ENCODE data around the gene C21orf91.

The C21orf91 gene

GRCh38 chr21:17796503-17796902 is 22.7 kb downstream of the C21orf91 start:
- DNase-seq: no peak

DNA sequence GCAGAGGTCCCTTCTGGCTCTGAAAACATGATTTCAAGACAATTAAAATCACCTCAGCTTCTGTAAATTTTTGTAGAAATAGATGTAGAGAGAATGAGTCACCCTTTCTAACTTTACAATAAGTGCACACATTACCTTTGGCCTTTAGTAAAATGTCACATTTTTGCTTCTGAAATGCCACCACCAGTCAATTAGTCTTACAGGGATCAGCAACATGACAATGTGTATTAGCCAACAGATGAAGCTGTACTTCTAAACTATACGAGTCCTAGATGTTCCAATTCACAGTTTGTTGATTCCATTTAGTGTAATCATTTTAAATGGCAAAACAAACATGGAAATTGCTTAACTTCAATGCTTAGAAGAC is 23.1 kb downstream of the C21orf91 start:
- no peak for DNase-seq

- DNase-seq: no peak
Measured at GRCh38 chr21:17795146-17796036, 23.8 kb downstream of the C21orf91 start.

DNA sequence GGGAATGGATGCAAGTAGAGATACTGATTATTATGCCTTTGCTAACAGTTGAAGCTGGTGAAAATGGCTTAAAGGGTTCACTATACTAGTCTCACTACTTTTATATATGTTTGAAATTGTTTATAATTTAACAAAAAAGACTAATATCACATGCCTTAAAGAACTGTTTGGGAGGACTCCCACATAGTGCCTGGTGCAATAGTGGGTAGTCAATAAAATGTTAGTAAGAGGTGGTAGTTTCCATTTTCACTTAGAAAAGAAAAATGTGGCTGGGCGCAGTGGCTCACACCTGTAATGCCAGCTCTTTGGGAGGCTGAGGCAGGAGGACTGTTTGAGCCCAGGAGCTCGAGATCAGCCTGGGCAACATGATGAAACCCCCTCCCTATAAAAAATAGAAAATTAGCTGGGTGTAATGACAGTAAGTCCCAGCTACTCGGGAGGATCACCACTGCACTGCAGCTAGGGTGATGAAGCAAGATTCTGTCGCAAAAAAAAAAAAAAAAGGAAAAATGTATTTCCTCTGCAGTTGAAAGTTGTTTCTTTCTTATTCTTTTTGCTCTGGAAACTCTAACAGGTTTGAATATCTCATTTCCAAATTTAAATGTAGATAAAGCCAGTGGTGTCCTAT is 24.5 kb downstream of the C21orf91 start:
- DNase-seq: no peak

DNA sequence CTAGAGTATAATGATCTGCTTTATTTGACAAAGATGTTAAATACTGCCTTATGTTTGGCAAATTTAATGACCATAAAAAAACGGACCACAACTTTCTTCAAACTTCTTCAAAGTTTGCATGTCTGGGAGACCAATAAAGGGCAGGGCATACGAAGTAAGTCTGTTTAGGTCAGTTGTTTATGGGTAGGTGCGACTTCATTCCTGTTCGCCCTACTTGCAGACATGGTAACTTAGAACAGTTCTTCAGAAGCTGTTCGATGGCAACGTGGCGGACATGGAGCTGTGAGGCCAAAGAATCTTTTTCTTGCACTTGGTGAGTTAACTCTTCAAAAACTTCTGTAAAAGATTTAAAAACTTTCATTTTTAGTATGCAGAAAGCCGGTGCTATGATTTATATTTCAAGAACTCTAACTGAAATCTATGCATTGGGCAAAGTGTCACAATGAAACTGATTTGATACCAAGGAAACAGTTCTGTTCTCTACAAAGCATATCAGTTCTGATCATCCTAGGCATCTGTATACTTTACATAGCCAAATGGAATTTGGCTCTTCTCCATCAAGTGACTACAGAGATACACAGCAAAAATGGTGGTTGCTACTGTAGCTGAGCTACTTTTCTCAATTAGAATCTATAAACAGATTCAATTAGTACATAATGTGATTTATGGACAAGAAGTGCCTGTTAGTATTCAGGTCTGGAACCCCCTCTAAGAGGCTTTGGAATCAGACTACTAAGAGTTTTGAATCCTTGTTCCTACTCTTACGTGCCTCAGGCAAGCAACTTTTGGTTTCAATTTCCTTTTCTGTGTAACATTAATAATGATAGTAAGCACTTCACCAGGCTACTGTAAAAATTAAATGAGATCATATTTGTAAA is 25.7 kb downstream of the C21orf91 start:
- no peak for DNase-seq

DNA sequence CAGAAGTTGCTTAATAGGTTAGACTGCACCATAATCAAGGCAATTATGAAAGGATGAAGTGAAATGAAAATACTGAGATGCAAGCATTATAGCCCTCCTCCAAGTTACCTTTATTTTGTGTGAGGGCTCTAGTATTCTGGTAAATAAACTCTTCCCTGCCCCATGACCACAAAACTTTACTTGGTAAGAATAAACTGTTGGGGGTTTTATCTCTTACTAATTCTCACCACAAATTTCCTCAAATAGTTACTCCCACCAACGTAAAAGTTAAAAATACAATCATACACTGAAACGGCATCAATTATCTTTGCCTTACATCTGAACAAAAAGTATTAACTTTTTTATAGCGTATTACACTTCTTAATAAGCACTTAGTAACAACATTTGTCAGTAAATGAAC is 29.5 kb downstream of the C21orf91 start:
- DNase-seq: no peak

DNA sequence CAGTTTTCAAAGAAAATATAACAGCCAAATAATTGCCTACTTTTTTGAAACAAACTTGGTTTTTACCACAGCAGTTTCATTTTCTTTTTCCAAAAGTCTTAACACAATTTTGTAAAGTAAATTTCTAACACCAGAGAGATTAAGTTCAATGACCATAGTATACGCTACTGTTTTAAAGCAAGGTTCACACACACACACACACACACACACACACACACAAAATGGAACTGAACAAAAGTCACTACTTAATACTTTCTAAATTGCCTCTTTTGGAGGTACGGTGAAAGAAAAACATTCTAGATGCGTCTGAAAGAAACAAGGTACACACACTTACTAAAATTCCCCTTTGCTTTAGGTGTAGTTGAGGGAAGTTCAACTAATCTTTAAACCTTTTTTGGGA is 30.1 kb downstream of the C21orf91 start:
- no peak for DNase-seq

DNA sequence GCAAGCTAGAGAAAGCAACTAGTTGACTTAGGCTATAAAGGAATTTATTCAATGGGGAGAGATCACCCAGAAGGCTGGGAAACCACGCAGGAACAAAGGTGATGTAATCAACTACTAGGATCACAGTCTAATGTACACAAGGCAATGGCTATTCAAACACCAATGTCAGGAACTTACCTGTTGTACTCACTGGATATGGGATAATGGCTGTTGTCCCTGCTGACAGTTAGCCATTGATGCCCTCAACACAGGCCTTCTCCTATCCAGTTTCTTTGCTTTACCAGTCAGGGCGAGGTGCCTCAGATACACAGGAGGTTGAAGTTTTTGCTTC is 32.3 kb downstream of the C21orf91 start:
- no peak for DNase-seq

DNA sequence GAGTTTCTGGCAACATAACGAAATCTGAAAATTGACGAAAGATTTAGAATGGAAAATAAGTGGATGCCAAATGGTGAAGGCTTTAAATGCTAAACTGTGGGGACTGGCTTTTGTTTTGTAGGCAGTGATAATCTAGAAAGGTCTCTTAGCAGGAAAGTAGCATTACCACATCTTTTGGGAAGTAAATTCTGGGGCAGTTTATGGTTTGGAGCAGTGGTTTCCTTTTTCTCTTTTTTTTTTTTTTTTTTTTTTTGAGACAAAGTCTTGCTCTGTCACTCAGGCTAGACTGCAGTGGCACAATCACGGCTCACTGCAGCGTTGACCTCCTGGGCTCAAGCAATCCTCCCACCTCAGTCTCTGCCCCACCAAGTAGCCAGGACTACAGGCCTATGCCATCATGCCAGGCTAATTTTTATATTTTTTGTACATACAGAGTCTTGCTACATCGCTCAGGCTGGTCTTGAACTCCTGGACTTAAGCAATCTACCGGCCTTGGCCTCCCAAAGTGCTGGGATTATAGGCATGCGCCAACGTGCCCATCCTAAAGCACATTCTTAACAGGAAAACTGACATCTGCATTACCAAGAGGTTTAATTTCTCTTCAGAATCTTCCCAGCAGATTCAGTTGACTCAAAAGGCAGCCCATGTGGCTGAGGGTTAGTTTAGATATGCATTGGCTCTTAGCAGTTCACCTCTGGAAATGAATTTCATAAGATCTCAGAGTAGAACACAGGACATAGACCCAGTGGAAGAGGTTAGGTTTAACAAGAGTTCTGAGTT is 32.9 kb downstream of the C21orf91 start:
- no peak for DNase-seq

- DNase-seq: no peak
Measured at GRCh38 chr21:17785403-17785788, 33.8 kb downstream of the C21orf91 start.

DNA sequence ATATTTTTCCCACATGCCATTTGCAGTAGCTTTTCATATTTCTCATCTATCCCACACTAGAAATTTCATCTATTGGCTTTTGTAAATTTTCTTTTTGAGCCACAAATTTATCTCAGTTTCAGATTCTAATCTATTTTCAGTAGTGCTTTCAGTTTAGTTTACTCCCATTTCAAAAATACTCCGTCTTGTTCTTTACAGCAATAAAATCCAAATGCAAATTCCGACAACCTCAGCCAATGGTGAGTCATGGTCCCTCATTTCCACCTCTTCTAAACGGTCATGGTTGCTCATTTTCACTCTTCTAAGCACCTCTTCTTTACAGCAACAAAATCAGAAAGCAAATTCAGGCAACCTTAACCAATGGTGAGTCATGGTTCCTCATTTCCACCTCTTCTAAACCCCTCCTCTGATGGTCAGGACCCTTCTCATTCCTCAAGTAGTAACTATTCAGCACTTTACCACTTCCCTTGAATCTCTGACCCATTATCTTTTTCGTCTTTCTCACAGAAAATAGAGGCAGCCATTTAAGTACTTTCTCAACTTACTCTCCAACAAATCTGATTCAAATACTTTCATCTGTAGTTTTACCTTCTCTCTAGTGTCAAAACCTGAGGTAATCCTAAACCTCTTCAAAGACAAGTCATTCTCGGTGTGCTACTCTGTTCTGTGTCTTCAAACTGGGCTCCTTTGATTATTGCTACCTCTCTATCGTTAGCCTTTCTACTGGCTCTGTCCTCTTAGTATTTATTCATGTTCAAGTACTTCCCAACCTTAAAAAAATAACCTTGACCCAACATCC is 34.4 kb downstream of the C21orf91 start:
- no peak for DNase-seq

- DNase-seq: no peak
Measured at GRCh38 chr21:17784180-17784598, 35.0 kb downstream of the C21orf91 start.

DNA sequence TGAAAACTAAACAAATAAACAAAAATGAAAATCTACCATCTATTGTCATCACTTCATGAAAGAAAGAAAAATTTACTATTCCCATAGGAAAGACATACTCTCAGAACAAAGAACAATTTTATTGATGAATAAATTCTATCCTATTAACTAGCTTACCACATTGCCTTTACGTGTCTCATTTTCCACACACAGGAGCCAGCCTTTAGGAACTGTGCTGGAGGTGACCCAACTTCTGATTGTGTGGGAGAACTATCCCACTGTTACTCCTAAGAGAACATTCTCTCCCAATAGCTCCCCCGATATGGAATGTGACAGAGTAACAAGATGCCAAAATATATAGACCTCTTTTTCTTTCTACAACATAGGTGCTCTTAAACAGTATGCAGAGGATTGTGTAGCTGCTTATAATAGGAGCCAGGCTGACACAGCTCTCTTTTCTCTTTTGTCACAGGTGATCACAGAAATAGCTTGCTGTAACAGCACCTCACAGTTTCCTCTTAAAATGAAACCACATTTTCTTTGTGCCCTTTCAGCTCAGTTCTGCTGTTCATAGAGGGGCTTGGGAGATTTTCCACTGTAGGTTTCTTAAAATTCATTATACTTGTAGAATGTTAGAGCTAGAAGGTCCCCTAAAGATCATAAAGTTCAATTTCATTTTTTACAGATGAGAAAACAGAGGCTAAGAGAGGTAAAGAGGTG is 35.5 kb downstream of the C21orf91 start:
- DNase-seq: no peak

DNA sequence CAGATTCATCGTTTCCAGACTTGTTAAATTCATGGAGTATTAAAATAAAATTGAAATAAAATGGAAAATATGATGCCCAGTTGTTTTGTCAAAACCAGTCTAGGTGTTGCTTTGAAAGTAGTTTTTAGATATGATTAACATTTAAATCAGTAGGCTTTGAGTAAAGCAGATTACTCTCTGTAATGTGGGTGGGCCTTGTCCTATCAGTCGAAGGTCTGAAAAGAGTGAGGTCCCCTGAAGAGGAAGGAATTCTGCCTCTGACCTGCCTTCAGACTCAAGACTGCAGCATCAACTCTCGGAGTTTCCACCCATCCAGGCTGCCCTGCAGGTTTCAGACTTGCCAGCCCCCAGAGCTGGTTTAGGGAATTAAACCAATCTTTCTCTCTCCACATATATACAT is 36.2 kb downstream of the C21orf91 start:
- no peak for DNase-seq

GRCh38 chr21:17782051-17782450 is 37.1 kb downstream of the C21orf91 start:
- DNase-seq: no peak

DNA sequence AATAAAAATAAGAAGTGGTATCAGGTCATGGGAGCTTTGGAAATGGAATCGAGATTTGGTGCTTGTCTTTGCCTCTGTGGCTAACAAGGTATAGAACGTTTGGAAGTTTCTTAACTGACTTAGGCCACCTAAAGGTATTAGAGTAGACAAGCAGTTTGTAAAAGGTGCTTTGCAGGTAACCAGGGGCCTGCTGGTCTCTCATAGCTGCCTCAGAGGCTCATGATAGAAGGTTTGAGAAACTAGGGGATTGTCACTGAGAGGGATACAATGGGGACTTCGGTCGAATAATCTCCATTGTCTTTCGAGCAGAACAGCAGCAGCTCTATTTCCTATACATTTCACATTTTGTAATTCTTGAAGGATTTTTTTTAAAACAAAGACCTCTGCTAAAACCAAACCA is 37.6 kb downstream of the C21orf91 start:
- no peak for DNase-seq

DNA sequence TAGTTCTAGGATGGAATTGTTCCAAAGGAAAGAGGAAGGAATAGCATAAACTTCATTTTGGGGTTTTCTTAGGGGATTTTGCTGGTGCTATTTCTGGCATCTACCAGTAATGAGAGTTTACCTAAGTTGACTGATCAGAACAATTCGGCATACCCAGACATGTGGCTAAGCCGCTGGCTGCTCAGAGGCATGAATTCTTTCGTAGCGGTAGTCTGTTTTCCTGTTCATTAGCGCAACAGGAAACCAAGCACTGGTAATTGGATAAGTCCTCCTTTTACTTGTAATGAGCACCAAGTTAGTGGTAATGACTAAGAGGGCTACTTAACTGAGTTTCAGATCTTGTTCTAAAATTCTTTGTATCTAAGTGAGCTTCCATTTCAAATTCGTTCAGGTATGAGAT is 38.6 kb downstream of the C21orf91 start:
- DNase-seq: no peak

DNA sequence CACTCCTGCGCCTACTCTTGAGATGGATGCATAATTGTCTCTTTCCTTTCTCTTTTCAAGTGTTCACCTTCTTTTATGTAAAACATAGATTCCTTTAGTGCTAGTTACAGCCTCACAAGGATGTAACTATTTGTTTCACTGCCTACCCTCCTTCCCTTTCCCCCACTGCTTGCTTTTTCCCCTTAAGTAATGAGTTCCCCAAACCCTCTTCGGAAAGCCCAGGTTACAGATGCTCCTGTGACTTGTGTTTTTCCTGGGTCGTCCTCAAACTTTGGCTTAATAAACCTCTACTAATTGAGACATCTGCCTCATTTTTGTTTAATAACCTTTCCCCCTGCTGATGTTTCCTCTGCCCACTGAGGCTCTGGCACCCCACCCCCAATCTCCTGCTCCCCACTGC is 39.2 kb downstream of the C21orf91 start:
- no peak for DNase-seq

GRCh38 chr21:17779496-17779895 is 39.7 kb downstream of the C21orf91 start:
- DNase-seq: no peak

DNA sequence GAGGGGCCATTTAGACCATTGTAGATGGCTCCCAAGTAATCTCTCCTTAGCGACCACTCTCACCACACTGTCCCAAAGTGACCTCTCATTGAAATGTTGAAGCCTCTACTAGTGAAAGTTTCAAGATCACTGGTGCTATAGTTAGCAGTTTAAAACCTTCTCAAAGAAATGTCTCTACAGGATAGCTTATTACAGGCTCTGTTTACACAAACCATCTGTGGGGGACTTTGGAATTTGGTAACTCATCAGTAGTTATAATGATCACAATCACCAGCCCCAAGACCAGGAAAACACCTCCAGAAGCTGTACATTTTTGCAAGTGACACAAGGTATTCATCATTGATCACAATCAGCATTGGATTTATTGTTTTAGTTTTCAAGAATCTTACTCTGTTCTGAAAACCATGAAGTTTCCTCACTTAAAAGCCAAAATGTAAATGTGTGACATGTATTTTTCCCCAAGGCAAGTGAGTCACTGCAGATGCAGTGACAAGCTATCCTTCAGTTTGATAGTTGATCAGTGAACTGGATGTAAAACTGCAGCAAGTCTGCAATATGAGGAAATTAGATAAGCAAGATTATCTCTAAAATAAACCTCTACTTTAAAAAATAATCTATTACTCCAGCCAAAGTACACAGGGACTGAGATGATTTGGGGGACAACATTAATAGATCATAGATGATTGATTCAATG is 41.9 kb downstream of the C21orf91 start:
- no peak for DNase-seq

Data from NCI-H2081 treated with DMSO at 0.1 percent for 48 hours (cell line).